Dendritic cell treated with granulocyte-macrophage colony-stimulating factor and Interleukin-4, amounts not matched to agents 40 ng/mL and 50 ng/mL, for 4 days (primary cell): ENCODE results near the gene SYT1.

Experiments
- H3K27ac Mint-ChIP-seq: one replicate; pipeline ENCODE4 v1.8.0; 2022; ENCODE audit warnings: mild to moderate bottlenecking, mixed read lengths
- H3K27me3 Mint-ChIP-seq: one replicate; pipeline ENCODE4 v1.8.0; 2022; ENCODE audit warnings: mild to moderate bottlenecking, mixed read lengths
- H3K36me3 Mint-ChIP-seq: one replicate; pipeline ENCODE4 v1.8.0; 2022; ENCODE audit warnings: low read depth, mixed read lengths
- H3K4me1 Mint-ChIP-seq: one replicate; pipeline ENCODE4 v1.8.0; 2022; ENCODE audit warnings: low read depth, mixed read lengths
- H3K4me3 Mint-ChIP-seq: one replicate; pipeline ENCODE4 v1.8.0; 2022; ENCODE audit warnings: mild to moderate bottlenecking, moderate library complexity, mixed read lengths
- H3K9me3 Mint-ChIP-seq: one replicate; pipeline ENCODE4 v1.8.0; 2022; ENCODE audit warnings: mixed read lengths
- intact Hi-C: fragments of 100-400 bp; cut with micrococcal nuclease; formaldehyde crosslinking; loops from one replicate; pipeline ENCODE4 v1.15.0; 2022

Gene SYT1

DNA sequence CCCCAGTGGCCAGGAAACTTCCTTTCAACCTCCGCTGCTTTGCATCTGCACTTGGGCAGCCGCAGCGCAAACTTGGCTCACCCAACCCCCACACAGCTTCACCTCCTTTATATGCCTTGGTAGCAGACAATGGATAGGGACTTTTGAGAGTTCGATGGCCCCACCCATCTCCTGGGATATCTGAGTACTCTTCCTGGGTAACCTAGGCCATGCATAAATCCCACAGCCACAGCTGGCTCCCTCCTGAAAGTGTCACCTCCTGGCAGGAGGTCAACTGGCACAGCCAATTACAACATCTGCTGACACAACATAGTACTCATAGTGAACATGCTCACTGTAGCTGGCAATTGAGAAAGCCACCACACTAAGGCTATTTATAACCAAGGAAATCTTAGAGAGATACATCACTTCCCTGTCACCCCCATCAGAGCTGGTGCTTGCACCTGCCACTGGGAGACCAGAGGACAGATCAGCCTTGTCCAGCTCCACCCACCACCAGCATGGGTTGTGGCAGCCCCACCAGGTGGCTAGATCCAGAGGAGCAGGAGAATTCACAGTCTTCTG, 410.0 kb downstream of the SYT1 start:
- Mint-ChIP-seq H3K36me3 (no peaks in the 10 kb centered on the region), H3K27me3 (no peaks in the 10 kb centered on the region), H3K4me1 (no peaks in the 10 kb centered on the region), H3K9me3 (peaks cover 59% of the 10 kb centered on the region), H3K4me3 (no peak overlapping the region), H3K27ac (no peak overlapping the region)
- intact Hi-C loops, result no loop called here

DNA sequence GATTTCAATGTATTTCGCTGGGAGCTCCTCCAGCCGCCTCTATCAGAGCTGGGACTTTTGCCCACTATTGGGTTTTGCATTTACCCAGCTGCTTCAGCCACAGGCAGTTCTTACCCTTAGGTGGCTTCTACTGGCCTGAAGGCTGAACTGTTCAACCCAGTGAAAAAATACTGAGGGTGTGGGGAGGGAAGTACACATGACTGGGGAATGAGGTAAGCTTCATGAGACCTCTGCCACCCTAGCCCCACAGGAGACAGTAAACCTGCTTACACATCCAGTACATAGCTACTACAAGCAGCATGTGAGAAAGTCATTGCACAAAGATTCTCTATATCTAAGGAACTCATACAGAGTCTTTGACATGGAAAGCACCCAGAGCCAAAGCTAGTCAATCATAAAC, 411.1 kb downstream of the SYT1 start:
- no peak overlapping the region for H3K4me3 Mint-ChIP-seq
- H3K27ac Mint-ChIP-seq, result no peak overlapping the region
- H3K9me3 Mint-ChIP-seq, result peaks cover 60% of the 10 kb centered on the region
- H3K27me3 Mint-ChIP-seq, result no peaks in the 10 kb centered on the region
- no peaks in the 10 kb centered on the region for H3K36me3 Mint-ChIP-seq
- H3K4me1 Mint-ChIP-seq, result no peaks in the 10 kb centered on the region
- intact Hi-C loops, result no loop called here

DNA sequence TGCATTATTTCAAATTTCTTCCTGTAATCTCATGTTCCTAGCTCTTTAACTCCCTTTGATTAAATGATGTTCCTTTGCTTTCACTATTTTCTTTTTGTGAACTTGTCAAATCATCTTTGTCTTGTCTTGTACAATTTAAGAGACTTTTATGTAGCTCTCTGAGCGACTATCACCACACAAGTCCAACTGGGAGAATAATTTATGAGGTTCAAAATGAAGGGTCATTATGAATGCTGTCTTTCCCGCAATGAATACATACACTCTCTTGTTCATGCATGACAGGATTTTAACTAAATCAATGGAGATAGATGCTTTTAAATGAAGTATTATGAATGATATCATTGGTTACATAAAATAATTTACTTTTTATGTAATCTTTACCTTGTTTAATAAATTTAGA, 418.8 kb downstream of the SYT1 start:
- H3K4me3 Mint-ChIP-seq, result no peak overlapping the region
- peaks cover 14% of the 10 kb centered on the region for H3K9me3 Mint-ChIP-seq
- H3K27ac Mint-ChIP-seq, result no peak overlapping the region
- H3K36me3 Mint-ChIP-seq, result no peaks in the 10 kb centered on the region
- no peaks in the 10 kb centered on the region for H3K4me1 Mint-ChIP-seq
- no peaks in the 10 kb centered on the region for H3K27me3 Mint-ChIP-seq
- intact Hi-C loops, result no loop called here

- Mint-ChIP-seq H3K36me3 (no peaks in the 10 kb centered on the region), H3K4me1 (no peaks in the 10 kb centered on the region), H3K4me3 (no peak overlapping the region), H3K27ac (no peak overlapping the region), H3K9me3 (no peaks in the 10 kb centered on the region), H3K27me3 (no peaks in the 10 kb centered on the region)
- intact Hi-C loops, result no loop called here
Observed at GRCh38 chr12:79288911-79289310, 424.3 kb downstream of the SYT1 start.

GRCh38 chr12:79291711-79292110, 427.1 kb downstream of the SYT1 start:
- Mint-ChIP-seq H3K4me1 (no peaks in the 10 kb centered on the region), H3K36me3 (no peaks in the 10 kb centered on the region), H3K27me3 (no peaks in the 10 kb centered on the region), H3K9me3 (no peaks in the 10 kb centered on the region), H3K27ac (no peak overlapping the region), H3K4me3 (no peak overlapping the region)
- intact Hi-C loops, result no loop called here

DNA sequence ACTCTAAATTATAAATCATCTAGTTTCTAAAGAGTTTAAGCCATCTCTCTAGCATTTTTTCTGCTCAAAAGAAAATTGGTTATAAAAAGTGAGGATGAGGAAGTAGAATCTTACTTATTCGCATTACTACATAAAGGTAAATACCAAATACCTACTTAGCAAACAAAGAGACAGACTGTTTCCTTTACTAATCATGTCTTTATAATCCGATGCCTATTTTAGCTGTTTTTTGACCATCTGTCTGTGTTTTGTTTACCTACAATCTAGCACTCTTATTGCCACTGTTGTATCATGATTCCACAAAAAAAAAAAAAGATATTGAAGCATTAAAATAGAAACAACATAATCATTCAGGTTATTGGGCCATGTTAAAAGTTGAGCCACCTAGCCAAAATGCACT, 430.0 kb downstream of the SYT1 start:
- intact Hi-C loops, result no loop called here
- Mint-ChIP-seq H3K4me1 (no peaks in the 10 kb centered on the region), H3K27me3 (no peaks in the 10 kb centered on the region), H3K27ac (no peak overlapping the region), H3K4me3 (no peak overlapping the region), H3K9me3 (no peaks in the 10 kb centered on the region), H3K36me3 (no peaks in the 10 kb centered on the region)

- intact Hi-C loops, result no loop called here
- no peaks in the 10 kb centered on the region for H3K4me1 Mint-ChIP-seq
- H3K4me3 Mint-ChIP-seq, result no peak overlapping the region
- H3K36me3 Mint-ChIP-seq, result no peaks in the 10 kb centered on the region
- H3K9me3 Mint-ChIP-seq, result no peaks in the 10 kb centered on the region
- no peaks in the 10 kb centered on the region for H3K27me3 Mint-ChIP-seq
- no peak overlapping the region for H3K27ac Mint-ChIP-seq
Observed at GRCh38 chr12:79295572-79295971, 431.0 kb downstream of the SYT1 start.

DNA sequence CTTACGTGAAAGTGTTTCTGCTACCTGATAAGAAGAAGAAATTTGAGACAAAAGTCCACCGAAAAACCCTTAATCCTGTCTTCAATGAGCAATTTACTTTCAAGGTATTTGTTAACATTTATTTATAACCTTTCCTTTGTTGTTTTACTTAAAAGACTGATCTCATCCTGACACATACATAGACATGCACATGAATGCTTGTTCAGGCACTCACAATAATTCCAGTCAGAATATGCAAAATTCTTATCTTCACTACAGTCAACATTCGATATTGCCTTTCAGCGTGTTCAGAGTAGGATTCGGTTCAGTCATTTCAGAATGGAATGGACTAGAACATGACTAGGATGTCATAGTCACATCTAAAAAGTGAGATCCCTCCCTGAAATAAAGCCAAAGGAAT, 431.6 kb downstream of the SYT1 start:
- no peak overlapping the region for H3K4me3 Mint-ChIP-seq
- no peaks in the 10 kb centered on the region for H3K9me3 Mint-ChIP-seq
- no peak overlapping the region for H3K27ac Mint-ChIP-seq
- intact Hi-C loops, result no loop called here
- no peaks in the 10 kb centered on the region for H3K4me1 Mint-ChIP-seq
- H3K36me3 Mint-ChIP-seq, result no peaks in the 10 kb centered on the region
- H3K27me3 Mint-ChIP-seq, result no peaks in the 10 kb centered on the region

DNA sequence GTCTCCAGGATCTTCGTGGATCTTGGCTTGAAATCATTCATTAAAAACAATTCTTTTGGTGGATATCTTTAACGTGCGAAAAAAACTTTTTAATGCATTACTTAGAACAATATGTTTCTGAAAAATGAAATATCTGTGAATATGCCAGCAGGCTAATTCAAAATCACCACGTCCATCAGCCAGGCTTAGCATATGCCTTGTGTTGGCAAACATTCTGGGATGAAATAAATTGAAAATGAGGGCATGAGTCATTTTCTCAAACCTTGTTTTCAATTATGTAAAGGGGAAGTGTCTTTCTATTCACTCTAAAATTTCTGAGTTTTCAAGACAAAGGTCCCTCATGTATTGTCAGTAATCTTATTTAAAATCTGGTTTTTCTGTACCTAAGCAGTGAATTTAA, 432.3 kb downstream of the SYT1 start:
- H3K27me3 Mint-ChIP-seq, result no peaks in the 10 kb centered on the region
- no peaks in the 10 kb centered on the region for H3K4me1 Mint-ChIP-seq
- H3K9me3 Mint-ChIP-seq, result no peaks in the 10 kb centered on the region
- intact Hi-C loops, result no loop called here
- no peak overlapping the region for H3K27ac Mint-ChIP-seq
- H3K36me3 Mint-ChIP-seq, result no peaks in the 10 kb centered on the region
- H3K4me3 Mint-ChIP-seq, result no peak overlapping the region

- Mint-ChIP-seq H3K9me3 (no peaks in the 10 kb centered on the region), H3K36me3 (no peaks in the 10 kb centered on the region), H3K4me1 (no peaks in the 10 kb centered on the region), H3K27me3 (no peaks in the 10 kb centered on the region), H3K4me3 (no peak overlapping the region), H3K27ac (no peak overlapping the region)
- intact Hi-C loops, result no loop called here
Observed at GRCh38 chr12:79298506-79298905, 433.9 kb downstream of the SYT1 start.

DNA sequence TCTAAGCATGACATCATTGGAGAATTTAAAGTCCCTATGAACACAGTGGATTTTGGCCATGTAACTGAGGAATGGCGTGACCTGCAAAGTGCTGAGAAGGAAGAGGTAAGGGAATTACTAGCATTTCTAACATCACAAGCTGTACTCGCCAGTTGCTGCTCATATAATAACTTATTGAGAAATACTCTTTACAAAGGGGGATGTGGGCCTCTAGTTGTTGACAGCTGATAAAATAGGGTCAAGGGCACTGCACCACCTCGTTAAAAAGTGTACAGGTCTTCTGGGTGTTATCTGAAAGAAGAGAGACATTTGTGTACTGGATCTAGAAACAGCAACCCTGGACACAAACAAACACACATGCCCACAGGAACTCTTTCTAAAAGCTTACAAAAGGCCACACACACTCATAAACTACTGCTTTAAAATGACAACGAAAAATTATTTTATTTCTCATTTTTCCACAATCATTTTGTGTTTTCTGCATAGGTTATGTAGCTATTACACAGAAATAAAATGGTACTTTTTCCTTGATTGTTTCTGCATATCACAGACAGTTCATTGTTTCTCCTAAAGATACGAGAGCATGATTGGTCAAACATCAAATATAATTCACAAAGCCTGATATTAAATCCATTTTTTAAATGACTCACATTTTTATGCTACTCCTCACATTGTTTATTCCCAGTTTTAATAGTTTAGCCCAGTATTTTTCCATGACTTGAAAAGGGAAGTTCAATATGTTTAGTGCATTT, 435.0 kb downstream of the SYT1 start:
- H3K36me3 Mint-ChIP-seq, result no peaks in the 10 kb centered on the region
- H3K27me3 Mint-ChIP-seq, result no peaks in the 10 kb centered on the region
- intact Hi-C loops, result no loop called here
- no peak overlapping the region for H3K4me3 Mint-ChIP-seq
- no peak overlapping the region for H3K27ac Mint-ChIP-seq
- no peaks in the 10 kb centered on the region for H3K4me1 Mint-ChIP-seq
- no peaks in the 10 kb centered on the region for H3K9me3 Mint-ChIP-seq

DNA sequence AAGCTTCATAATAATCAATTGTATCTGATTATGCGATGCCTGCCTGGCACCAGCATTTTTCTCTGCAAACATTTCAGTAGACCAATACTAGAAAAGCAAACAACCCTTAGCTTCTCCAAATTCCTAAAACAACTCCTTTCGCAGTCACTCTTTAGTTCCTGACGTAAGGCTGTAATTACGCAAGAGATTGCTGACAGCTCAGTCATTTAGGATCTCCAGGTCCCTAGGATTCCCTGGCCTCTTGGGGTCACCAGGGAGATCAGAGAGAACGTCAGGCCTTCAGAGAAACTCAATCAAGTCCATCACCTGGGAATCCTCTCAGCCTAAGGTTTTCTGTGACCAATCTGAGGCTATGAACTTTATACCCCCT, 435.6 kb downstream of the SYT1 start:
- no peaks in the 10 kb centered on the region for H3K9me3 Mint-ChIP-seq
- H3K36me3 Mint-ChIP-seq, result no peaks in the 10 kb centered on the region
- intact Hi-C loops, result no loop called here
- H3K4me1 Mint-ChIP-seq, result no peaks in the 10 kb centered on the region
- no peak overlapping the region for H3K27ac Mint-ChIP-seq
- no peak overlapping the region for H3K4me3 Mint-ChIP-seq
- no peaks in the 10 kb centered on the region for H3K27me3 Mint-ChIP-seq

- Mint-ChIP-seq H3K36me3 (no peaks in the 10 kb centered on the region), H3K9me3 (no peaks in the 10 kb centered on the region), H3K4me1 (no peaks in the 10 kb centered on the region), H3K27me3 (no peaks in the 10 kb centered on the region), H3K4me3 (no peak overlapping the region), H3K27ac (no peak overlapping the region)
- intact Hi-C loops, result no loop called here
Observed at GRCh38 chr12:79301181-79301580, 436.6 kb downstream of the SYT1 start.

DNA sequence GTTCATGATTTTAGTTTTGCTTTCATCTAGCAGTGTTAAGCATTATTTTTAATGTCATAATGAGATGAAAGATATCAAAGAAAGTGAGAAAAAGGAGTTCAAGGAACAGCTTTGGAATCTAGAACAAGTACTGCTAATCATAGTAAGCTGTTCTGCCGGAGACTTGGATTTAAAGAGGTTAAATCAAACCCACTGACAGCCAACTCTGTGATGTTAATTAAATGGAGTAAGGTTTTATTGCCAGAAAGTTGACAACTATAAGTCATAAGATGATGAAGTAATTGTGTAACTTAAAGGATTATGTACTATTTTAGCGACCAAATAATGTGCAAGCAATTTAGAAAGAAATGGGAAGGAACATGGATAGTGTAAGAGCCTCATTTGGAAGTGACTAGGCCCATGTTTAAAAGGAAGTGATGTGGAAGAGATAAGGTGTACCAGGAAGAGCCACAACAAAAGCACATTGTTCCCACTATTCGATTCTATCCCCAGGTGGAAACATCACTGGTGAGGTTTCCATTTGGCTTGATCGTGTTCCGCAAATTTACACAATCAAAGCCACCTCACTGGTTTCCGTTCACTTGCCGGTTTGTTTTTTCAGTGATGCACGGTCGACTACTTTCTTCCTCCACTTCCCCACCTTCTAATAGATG, 437.7 kb downstream of the SYT1 start:
- no peak overlapping the region for H3K4me3 Mint-ChIP-seq
- no peaks in the 10 kb centered on the region for H3K9me3 Mint-ChIP-seq
- H3K36me3 Mint-ChIP-seq, result no peaks in the 10 kb centered on the region
- intact Hi-C loops, result no loop called here
- no peaks in the 10 kb centered on the region for H3K4me1 Mint-ChIP-seq
- H3K27ac Mint-ChIP-seq, result no peak overlapping the region
- no peaks in the 10 kb centered on the region for H3K27me3 Mint-ChIP-seq

GRCh38 chr12:79307340-79307739, 442.8 kb downstream of the SYT1 start:
- Mint-ChIP-seq H3K4me1 (no peaks in the 10 kb centered on the region), H3K36me3 (no peaks in the 10 kb centered on the region), H3K27ac (no peak overlapping the region), H3K27me3 (no peaks in the 10 kb centered on the region), H3K9me3 (peaks cover 15% of the 10 kb centered on the region), H3K4me3 (no peak overlapping the region)
- intact Hi-C loops, result no loop called here
